Measurements from ENCODE around the gene MRPL4. TPM values are rescaled to one million over a fixed set of nuclear protein-coding genes. Genes with fewer than 3 reads are reported as not detected.

The MRPL4 gene
- total and polyA plus RNA-seq, 2 experiments from 2014 or later, result 92.0 to 171 TPM

DNA sequence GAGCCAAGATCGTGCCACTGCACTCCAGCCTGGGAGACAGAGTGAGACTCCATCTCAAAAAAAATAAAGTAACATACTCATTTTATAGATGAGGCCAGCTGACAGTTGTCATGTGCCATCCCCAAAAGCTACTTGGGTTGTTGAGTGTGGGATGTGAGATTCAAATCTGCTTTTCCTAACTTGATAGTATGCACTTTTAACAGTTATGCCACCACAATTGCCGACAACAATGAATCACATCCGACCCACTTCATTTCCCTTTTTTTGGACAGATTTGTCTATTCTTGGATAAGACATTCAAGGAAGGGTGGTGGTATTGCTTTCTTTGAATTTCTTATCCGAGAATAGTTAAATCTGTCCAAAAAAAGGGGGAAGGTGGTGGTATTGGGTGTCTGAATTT, 41.0 kb upstream of the MRPL4 start:
- TF ChIP-seq JUNB (IDR thresholded peaks at IDR 0.05; ENCODE audit: unreplicated experiment), result no peak
- TF ChIP-seq ZNF114 (CRISPR knock-in tag; IDR thresholded peaks at IDR 0.05), result no peak
- no peak for TF ChIP-seq CREB1 (CRISPR knock-in tag; IDR thresholded peaks at IDR 0.05; ENCODE audit: low read depth)
- TF ChIP-seq, protein P1, sequence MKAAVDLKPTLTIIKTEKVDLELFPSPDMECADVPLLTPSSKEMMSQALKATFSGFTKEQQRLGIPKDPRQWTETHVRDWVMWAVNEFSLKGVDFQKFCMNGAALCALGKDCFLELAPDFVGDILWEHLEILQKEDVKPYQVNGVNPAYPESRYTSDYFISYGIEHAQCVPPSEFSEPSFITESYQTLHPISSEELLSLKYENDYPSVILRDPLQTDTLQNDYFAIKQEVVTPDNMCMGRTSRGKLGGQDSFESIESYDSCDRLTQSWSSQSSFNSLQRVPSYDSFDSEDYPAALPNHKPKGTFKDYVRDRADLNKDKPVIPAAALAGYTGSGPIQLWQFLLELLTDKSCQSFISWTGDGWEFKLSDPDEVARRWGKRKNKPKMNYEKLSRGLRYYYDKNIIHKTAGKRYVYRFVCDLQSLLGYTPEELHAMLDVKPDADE (IDR thresholded peaks at IDR 0.05), result no peak
- no peaks in the 10 kb centered on the region for H3F3A ChIP-seq (replicated peaks; ENCODE audit: low read depth)
- no peaks in the 10 kb centered on the region for H4K20me1 ChIP-seq (replicated peaks; ENCODE audit: insufficient read depth)
- Mint-ChIP-seq H3K4me3 (no peak overlapping the region), H3K27ac (no peak overlapping the region), H3K27me3 (ENCODE audit: insufficient read depth, low read depth, poor library complexity) (no peaks in the 10 kb centered on the region), H3K4me1 (peaks cover 4% of the 10 kb centered on the region; the same call in 2 of the 3 replicates), H3K9me3 (peaks cover 11% of the 10 kb centered on the region), H3K36me3 (ENCODE audit: low read depth) (no peaks in the 10 kb centered on the region; the same call in 2 of the 3 replicates)
- no peaks in the 10 kb centered on the region for H3K79me2 ChIP-seq (replicated peaks; ENCODE audit: insufficient read depth)
- H2AFZ ChIP-seq, result no peak overlapping the region
- H3K4me2 ChIP-seq, result no peak overlapping the region
- no peaks in the 10 kb centered on the region for H3K27me3 ChIP-seq (ENCODE audit: insufficient read depth)
- H3K27ac ChIP-seq (ENCODE audit: low read depth), result no peak overlapping the region
- H3K4me3 ChIP-seq, result no peak overlapping the region
- no peaks in the 10 kb centered on the region for H3K4me1 ChIP-seq (ENCODE audit: insufficient read depth)
- no peak for ATAC-seq
- no peaks in the 10 kb centered on the region for H3K9me2 ChIP-seq (ENCODE audit: insufficient read depth)
- H3K36me3 ChIP-seq (ENCODE audit: insufficient read depth), result no peaks in the 10 kb centered on the region
- no peak for DNase-seq (ENCODE audit: low spot score)

- H3F3A ChIP-seq (replicated peaks; ENCODE audit: low read depth), result no peaks in the 10 kb centered on the region
- H3K27me3 ChIP-seq (ENCODE audit: insufficient read depth), result no peaks in the 10 kb centered on the region
- H3K27ac ChIP-seq (ENCODE audit: low read depth), result no peak overlapping the region
- no peaks in the 10 kb centered on the region for H3K4me1 ChIP-seq (ENCODE audit: insufficient read depth)
- no peaks in the 10 kb centered on the region for H3K9me2 ChIP-seq (ENCODE audit: insufficient read depth)
- no peaks in the 10 kb centered on the region for H3K79me2 ChIP-seq (replicated peaks; ENCODE audit: insufficient read depth)
- Mint-ChIP-seq H3K27ac (no peak overlapping the region), H3K9me3 (peaks cover 9% of the 10 kb centered on the region; the same call in 2 of the 3 replicates), H3K4me3 (no peak overlapping the region), H3K4me1 (peaks cover 4% of the 10 kb centered on the region; the same call in 2 of the 3 replicates), H3K27me3 (ENCODE audit: insufficient read depth, low read depth, poor library complexity) (no peaks in the 10 kb centered on the region), H3K36me3 (ENCODE audit: low read depth) (no peaks in the 10 kb centered on the region; the same call in 2 of the 3 replicates)
- no peak overlapping the region for H2AFZ ChIP-seq
- H3K4me2 ChIP-seq, result no peak overlapping the region
- ATAC-seq (no peak), DNase-seq (ENCODE audit: low spot score) (no peak)
- TF ChIP-seq ZNF114 (CRISPR knock-in tag; IDR thresholded peaks at IDR 0.05), result no peak
- TF ChIP-seq STAT1 (IDR thresholded peaks at IDR 0.05; ENCODE audit: unreplicated experiment), result no peak
- no peak for TF ChIP-seq EZH2 (IDR thresholded peaks at IDR 0.05; ENCODE audit: low read depth, unreplicated experiment)
- no peak for TF ChIP-seq ZNF462 (CRISPR knock-in tag; IDR thresholded peaks at IDR 0.05)
- no peak for TF ChIP-seq POLR2AphosphoS5 (IDR thresholded peaks at IDR 0.05; ENCODE audit: low read depth)
- TF ChIP-seq JUNB (IDR thresholded peaks at IDR 0.05; ENCODE audit: unreplicated experiment), result no peak
- TF ChIP-seq EZH2phosphoT487 (IDR thresholded peaks at IDR 0.05; ENCODE audit: unreplicated experiment), result no peak
- no peaks in the 10 kb centered on the region for H3K36me3 ChIP-seq (ENCODE audit: insufficient read depth)
- no peak overlapping the region for H3K4me3 ChIP-seq
- no peaks in the 10 kb centered on the region for H4K20me1 ChIP-seq (replicated peaks; ENCODE audit: insufficient read depth)
These were observed 40.3 kb upstream of the MRPL4 start for GRCh38 chr19:10211691-10212090.
